Esophagus mucosa (tissue), 1 donor: ENCODE results near the gene TGFB1. TPM values are rescaled to one million over a fixed set of nuclear protein-coding genes. Genes with fewer than 3 reads are reported as not detected.
A peak's percentile ranks its signal among the peaks of the same experiment; 100 is the strongest.
"Not testable (repeated sequence)": the region's sequence is repeated elsewhere in the genome, so short reads cannot be mapped to it uniquely, and the experiment has no call there.

Experiments used
- ATAC-seq: fragments of 200-7000 bp; cut with Tn5 transposase; one replicate; pipeline ENCODE4 v1.9.1; 2020
- total RNA-seq: library from RNA; stranded (reverse); gene quantifications from one replicate; pipeline ENCODE4 v1.2.4, GENCODE V29; 2023
- donor health status: DM: yes; HTN: yes; CAD: no.

The TGFB1 gene
- total RNA-seq, 1 donor from 2014 or later: 53.8 TPM

GRCh38 chr19:41367848-41368301, 14.2 kb upstream of the TGFB1 start:
- no peak for ATAC-seq

GRCh38 chr19:41366089-41366488, 12.4 kb upstream of the TGFB1 start:
- ATAC-seq: no peak

- ATAC-seq: no peak
Observed at GRCh38 chr19:41364524-41365391, 11.0 kb upstream of the TGFB1 start.

DNA sequence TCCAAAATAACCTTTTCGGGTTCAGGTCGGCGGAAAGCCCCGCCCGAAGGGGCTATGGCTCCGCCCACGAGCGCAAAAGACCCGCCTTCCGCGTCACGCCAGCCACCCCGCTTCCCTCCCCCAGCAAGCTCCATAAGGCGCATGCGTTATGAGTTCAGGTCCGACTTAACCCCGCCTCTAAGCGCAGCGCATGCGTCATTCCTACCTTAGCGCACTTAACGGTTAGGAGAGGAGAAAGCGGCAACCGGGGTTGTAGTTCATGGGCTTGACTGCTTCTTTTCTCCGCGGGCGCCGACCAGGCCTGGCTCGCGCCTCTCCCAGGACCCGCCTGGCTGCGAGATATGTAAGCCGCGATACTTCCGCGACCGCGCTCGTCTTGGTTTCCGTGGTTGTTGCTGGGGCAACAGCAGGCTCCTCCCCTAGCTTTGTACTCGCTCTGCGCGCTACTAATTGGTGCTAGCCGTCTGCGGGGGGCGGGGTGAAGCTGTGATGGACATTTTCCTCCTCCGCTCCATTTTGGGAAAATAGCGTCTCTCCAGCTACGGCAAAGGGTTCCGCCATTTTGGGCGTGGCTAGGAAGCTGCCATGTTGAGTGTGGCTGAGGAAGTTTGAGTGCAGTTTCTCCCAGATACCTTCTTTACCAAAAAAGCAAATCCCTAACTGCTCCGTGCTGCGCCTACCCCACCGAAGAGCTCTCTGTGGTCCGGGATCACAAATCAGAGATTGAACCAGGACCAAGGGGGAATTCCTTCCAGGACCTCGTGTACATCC, 10.2 kb upstream of the TGFB1 start, which contains the start of gene B9D2:
Gene B9D2 (minus strand): TSS at position 397 of the 771 bp plus-strand sequence. CDS start 630 bp downstream, outside the sequence.
- peak; percentile 92 for ATAC-seq

DNA sequence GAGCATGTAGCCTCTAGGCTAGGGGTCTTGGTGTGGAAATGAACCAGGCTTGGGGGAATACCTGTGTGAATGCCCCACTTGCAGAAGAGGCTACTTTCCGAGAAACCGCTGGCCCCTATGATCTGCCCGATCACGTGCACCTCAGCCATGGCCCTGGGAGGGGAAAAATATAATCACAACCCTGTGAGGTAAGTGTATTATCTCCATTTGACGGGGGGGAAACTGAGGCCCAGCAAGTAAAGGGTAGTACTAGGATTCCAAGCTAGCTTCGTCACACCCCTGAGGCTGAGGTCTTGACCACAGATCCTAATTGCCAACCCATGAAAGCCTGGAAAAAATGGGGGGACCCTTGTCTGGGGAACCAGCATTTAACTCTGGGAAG, 9.6 kb upstream of the TGFB1 start:
- no peak for ATAC-seq

DNA sequence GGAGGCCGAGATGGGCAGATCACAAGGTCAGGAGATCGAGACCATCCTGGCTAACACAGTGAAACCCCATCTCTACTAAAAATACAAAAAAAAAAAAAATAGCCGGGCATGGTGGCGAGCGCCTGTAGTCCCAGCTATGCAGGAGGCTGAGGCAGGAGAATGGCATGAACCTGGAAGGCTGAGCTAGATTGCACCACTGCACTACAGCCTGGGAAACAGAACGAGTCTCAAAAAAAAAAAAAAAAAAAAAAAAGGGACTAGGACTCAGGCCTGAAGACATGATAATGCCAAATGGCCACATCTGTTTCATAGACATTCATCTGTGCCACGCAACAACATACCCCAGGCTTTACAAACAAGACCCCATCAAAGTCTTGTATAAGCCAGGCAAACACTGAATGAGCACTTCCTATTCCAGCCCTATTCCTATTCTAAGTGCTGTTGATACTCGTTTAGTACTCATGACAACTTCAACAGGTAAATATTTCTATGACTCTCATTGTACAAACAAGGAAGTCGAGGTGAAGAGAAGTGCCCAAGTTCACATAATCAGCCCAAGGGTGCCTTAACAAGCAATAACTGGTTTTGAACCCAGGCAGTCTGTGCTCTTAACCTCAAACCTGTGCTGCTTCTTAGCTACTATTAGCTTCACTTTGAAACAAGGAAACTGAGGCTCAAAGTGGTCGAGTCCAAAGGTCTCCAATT, 8.6 kb upstream of the TGFB1 start:
- peak; percentile 23 for ATAC-seq

DNA sequence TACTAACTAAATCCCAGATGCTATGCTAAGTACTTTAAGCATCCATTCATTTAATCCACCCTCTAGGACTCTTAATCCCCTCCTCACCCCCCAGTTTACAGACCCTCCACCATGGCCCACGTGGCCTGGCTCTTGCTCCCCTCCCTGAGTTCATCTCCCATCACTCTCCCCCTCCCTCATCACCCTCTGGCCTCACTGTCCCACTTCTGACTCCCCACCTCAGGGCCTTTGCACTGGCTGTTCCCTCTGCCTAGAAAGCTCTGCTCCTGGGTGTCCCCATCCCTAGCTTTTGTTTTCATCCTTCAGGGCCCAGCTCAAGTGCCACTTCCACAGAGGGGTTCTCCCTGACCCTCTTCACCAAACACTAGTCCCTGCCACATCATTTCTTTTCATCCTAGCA, 6.0 kb upstream of the TGFB1 start:
- ATAC-seq: no peak

DNA sequence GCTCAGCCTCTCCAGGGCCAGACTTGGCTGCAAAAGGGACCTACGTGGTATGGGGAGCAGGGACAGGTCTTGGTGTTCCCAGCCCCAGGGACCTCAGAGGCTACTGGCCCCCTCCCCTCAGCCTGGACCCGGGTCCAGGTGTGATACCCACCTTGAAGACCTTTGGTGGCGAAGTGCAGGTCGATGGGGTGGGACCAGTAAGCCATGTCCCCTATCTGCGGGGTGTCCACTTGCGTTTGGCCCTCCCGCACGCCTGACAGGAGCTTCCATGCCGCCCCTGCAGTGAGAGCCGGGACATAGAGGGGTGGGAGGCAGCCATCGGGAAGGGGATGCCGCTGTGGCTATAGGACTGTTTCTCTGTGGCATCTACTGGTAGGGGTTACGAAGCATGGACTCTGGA, 4.0 kb upstream of the TGFB1 start:
- no peak for ATAC-seq

- no peak for ATAC-seq
Observed at GRCh38 chr19:41356984-41357739, 3.4 kb upstream of the TGFB1 start.

- no peak for ATAC-seq
Observed at GRCh38 chr19:41355802-41356201, 2.1 kb upstream of the TGFB1 start.

DNA sequence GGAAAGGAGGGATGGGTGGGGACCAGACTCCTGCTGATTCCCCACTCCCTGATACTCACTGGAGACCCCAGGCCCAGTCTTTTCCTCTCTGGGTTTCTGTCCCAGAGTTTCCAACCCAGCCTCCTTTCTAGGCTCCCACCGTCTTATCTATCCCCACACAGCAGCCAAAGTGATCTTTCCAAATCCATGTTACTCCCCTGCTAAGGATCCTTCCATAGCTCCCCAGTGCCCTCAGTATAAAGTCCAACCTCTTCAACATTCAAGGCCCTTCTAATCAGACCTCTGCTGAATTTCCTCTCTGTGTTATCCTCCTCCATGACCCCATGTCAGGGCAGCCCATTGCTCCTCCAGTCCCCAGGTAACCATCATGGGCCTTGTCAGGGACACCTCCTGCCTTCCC, 1.3 kb upstream of the TGFB1 start:
- no peak for ATAC-seq

GRCh38 chr19:41354343-41354953, 726 bp upstream of the TGFB1 start:
- ATAC-seq: no peak

DNA sequence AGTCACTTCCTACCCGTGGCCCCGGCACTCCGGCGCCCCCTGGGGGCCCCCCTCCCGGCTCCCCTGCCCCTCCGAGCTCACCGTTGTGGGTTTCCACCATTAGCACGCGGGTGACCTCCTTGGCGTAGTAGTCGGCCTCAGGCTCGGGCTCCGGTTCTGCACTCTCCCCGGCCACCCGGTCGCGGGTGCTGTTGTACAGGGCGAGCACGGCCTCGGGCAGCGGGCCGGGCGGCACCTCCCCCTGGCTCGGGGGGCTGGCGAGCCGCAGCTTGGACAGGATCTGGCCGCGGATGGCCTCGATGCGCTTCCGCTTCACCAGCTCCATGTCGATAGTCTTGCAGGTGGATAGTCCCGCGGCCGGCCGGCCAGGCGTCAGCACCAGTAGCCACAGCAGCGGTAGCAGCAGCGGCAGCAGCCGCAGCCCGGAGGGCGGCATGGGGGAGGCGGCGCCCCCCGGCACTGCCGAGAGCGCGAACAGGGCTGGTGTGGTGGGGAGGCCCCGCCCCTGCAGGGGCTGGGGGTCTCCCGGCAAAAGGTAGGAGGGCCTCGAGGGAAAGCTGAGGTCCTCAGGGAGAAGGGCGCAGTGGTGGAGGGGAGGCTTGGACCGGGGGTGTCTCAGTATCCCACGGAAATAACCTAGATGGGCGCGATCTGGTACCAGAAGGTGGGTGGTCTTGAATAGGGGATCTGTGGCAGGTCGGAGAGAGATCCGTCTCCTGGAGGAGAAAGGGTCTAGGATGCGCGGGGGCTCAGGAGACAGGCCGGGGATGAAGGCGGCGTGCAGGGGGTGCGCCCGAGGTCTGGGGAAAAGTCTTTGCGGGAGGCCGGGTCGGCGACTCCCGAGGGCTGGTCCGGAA, 885 bp downstream of the TGFB1 start:
- peak; percentile 1 for ATAC-seq

DNA sequence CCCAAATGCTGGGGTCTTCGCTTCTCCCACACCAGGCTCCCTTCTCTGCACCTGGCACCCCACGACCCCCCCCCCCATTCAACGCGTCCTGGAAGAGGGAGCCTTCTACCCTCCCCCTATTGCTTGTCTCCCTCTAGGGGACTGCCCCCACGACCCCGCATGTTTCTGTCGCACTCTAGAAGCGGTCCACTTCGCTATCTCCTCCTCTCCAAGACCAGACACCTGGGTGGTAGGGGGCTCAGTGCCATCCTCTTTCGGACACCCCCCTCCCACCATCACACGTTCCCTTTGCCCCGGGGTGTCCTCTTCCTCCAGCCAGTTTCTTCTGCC, 1.5 kb downstream of the TGFB1 start:
- ATAC-seq: no peak

DNA sequence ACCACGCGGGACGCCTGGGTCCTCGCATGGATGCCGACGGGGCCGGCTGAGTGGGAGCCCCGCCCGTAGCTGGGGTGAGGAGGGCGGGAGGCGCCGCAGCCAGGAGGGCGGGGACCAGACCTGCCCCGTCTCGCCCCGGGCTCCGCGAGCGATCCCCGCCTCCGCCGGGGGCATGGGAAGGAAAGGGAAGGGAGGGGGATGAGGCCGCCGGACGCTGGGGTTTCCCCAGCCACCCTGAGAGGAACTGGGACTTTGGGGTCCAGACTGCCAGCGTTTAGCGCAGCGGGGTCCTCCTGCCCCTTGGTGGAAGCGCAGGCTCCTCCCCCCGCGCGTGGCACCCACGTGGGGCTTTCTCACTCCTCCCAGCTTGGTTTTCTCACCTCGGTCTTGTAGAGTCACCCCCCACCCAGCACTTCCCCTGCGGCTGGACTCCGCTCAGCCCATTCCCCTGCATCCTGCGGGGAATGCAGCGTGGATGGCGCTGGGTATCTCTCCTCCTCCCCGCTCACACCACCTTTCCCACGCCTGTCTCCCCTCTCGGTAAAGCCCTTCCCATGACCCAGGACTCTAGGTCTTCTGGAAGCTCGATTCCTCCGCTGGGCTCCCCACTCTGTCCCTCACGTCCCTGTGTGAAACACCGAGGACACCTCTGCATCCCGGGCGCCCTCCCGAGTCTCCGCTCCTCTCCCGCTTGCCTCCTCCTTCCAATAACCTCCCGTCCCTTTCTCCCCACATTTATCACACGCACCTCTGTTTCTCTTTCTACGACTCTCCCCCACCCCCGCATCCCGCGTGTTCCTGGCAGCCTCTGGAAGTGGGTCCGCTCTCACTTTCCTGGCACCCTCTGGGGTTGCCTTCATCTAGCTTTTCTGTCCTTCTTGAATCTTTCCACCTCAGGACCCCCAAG, 2.1 kb downstream of the TGFB1 start:
- ATAC-seq: peak; percentile 75

DNA sequence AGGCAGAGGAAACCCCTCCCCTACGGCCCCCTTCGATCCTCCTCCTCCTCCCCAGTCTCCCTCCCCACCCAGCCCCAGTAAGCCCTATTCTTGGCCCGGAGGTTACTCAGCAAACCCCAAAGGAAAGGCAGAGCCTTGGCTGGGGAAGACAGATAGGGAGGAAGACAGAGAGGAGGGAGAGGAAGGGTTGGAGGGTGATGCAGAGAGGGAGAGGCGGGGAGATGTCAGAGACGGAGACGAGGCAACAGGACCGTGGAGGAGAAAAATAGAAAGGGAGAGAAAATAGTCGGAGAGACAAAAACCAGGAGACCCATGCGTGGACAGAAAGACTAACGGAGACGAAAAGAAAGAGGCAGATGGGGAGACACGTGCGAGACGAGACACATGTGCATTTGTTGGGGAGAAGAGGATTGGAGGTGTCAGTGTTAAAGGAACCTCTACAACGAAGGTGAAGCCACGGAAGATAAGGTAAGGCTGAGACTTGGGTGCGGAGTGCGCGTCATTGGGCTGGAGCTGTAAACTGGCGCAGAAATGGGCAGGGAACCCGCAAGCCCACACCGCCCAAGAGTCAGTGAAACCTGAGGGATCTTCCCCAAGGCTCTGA, 2.9 kb downstream of the TGFB1 start:
- no peak for ATAC-seq

GRCh38 chr19:41346916-41347315, 6.8 kb downstream of the TGFB1 start:
- ATAC-seq: not testable (repeated sequence)

DNA sequence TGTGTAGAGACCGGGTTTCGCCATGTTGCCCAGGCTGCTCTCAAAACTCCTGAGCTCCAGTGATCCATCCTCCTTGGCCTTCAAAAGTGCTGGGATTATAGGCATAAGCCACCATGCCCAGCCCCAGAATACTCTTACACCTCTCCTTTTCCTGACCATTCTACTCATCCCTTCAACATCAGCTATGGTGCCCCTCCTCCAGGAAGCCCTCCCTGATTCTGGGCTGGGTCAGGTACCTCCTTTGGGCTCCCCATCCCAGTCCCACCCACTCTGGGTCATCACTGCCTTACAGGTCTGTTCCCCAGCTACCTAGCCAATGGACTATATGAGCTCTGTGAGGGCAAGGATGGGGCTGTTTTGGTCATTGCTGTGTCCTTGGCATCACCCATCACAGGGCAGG, 9.6 kb downstream of the TGFB1 start:
- peak; percentile 21 for ATAC-seq
